ENCODE data around the gene TSPYL2.

Gene TSPYL2

GRCh38 chrX:53126377-53126776, 44.2 kb downstream of the TSPYL2 start:
- no peak for DNase-seq

- DNase-seq, result no peak
These were observed 46.1 kb downstream of the TSPYL2 start for GRCh38 chrX:53128097-53128749.

- DNase-seq, result no peak
These were observed 51.2 kb downstream of the TSPYL2 start for GRCh38 chrX:53133400-53133799.

- no peak for DNase-seq
These were observed 53.4 kb downstream of the TSPYL2 start for GRCh38 chrX:53135581-53135980.
